ENCODE measurements around the gene ARHGAP10.

- no peak for TF ChIP-seq CTCF (conservative IDR thresholded peaks at IDR 0.05; ENCODE audit: low read depth, low read length)
- TF ChIP-seq EZH2 (IDR thresholded peaks at IDR 0.05; ENCODE audit: borderline replicate concordance, low read depth, low read length, poor library complexity, severe bottlenecking) = no peak
Measured at GRCh38 chr4:147709999-147710398, 21.9 kb upstream of the ARHGAP10 start.

Measured in A673 (cell line).